ENCODE measurements around the gene DMTF1.

The DMTF1 gene

DNA sequence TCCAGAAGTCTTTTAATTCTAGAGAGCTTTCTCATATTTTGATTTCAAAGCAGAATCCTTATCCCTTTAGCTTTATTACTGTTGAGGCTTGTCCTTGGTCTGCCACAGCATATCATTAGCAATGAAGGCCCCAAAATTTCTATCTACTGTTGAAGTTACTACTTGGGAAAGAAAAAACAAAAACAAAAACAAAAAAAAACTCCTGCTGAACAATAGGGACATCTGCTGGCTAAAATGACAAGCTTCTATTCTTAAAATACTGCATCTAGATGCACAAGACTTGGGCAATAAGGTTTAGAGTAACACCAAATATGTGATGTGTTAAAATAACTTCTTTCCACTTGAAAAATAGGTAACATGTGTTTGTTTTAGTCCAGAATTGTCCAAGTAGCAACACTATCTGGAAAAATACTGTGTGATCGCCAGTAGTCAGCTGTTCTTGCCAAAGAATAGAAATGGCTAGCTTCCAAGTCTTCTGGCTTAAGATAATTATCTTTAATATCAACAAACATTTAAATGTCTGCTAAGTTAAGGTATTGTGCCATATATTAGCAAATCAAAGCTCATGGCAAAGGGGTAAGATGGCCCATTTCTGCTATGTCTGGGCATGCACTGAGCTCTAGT, 3.8 kb upstream of the DMTF1 start:
- peak in 1 of 2 experiments; percentile 16 for DNase-seq

DNA sequence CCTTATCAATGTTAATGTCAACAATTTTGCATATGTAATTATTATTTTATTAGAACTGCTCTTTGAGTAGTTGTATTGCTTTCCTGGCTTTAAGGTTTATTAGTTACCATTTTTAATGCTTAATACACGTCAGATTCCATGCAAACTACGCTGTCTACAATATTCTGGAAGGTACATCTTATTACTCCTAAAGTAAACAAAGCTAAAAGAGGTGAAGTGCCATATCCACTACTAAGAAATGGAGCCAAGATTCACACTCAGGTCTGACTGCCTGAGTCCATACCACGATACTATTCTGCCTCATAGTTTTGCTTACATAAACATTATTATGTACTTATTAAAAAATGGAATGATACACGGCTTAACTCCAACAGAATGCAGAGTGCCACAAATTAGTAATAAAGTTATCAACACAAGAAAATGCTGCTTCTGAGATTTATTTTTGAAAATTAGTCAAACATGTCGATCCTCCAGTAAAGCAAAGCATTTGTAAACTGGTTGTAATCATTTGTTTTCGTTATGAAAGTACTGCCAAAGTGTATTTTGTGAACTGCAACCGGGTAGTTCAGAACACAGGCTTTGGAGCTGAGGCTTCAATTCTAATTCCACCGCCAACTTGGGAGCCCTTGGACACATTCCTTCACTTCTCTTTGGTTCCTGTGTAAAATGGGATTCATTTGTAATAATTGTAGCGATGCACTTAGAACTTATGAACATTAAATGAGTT, 1.1 kb upstream of the DMTF1 start:
- no peak for DNase-seq

DNA sequence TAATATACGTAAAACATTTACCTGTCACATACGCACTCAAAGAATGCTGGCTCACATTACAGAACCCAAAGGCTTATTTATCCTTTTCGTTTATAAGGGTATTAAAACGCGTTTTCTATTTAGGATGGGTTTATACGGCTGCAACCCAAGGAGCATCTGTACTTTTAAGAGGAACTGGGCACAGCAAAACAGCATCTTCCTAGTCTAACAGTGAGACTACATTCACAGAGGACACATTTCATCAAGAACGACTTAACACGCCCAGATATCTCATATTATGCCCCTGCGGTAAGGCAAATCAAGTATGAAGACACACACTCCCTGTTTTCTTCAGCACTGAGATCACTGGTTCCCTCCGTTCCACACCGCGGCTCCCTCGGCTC, 533 bp upstream of the DMTF1 start:
- peak in 1 of 2 experiments; percentile 67 for DNase-seq

DNA sequence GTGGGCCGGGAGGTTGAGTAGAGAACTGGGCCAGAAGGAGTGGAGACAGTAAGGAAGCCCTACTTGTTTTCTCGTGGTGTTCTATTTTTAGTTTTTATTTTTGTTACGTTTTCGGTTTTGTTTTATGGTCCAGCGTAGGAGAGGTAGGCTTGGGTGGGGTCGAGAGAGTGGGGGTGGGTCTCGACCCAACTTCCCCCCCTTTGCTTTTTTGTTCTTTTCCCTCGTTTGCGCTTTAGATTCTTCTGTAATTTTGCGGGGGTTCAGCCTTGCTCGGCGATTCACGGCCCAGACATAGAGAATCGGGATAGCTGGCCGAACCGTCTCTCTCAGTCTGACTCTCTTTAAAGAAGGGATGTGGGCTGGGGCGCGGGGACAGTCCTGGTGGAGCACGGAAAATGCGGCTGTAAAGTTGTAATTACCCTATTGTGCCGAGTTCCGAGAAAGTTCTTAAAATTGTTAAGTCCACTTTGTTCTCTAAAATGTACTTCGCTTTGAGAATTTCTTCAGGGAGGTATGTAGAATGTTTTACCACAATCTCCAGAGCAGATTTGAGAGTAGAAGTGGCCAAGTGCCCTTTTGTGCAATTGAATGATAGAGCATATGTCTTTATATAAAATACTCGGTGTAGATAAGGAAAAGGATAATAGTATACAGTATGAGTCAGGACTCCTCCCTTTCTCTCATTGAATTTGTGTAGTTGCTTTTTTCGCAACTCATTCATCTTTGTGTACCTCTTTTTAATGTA, 816 bp downstream of the DMTF1 start:
- DNase-seq: no peak

DNA sequence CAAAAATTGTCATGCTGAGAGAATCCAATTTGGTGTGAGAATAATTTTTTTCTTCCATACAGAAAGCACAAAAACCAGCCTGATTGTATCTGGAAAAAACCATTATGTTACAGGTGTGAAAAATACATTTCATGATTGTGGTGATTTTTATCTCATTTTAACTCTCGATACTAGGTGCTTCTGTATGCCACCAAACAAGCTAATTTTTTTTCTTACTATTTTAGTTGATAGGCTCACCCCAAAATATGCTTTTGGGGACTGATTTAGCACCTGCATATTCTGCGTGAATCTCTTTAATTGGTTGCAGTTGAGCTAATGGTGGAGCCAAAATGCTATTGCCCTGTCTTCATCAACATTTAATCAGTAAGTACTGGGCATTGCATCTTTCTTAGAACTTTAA, 1.9 kb downstream of the DMTF1 start:
- no peak for DNase-seq

DNA sequence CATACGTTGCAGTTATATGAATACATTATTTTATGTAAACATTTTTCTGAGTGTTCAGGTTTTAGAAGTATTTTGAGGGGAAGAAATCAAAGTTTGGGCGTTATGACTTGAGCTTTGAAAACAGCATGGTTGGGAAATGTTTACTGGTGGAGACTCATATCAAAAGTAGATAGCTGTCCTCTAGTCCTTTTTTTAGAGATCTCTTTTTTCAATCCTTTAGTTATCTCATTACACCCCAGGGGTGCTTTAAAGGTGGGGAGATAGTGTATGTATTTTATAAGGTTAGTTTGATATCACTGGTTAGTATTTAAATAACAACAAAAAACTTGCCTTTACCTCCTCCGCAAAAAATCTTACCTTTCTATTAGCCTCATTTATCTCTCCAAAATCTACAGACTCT, 2.3 kb downstream of the DMTF1 start:
- no peak for DNase-seq

DNA sequence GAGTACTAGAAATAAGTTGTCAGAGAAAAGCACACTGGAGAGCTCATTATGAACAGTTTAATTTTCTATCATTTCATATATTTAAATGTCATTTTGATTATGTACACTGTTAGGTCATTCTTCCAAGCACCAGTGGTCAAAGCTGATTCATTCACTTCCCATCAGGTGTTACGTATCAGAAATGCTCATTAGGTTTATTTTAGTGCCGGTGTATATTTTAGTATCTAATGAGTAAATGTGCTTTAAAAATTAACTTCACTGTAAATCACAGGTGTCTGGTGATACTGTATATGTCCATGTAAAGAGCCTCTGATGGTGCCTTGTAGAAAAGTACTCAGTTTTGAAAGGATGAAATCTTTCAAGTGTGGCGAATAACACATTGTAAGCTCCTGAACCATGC, 3.5 kb downstream of the DMTF1 start:
- no peak for DNase-seq

DNA sequence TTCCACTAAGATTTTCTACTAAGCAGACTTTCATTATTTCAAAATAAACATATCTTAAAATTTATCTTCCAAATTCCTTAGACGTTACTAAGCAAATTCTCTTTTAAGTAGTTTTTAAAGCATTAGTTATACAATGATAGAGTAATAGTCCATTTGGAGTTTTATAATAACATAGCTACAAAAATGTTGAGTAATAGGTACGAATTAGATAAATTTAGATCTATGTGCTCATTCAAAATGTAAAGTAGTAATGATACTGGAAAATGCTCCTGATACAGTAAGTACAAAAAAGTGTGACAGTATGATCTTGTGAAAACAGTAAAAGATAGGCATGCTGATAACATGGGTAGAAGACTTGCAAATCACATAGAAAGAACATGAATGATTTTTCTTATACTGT, 4.5 kb downstream of the DMTF1 start:
- DNase-seq: no peak

DNA sequence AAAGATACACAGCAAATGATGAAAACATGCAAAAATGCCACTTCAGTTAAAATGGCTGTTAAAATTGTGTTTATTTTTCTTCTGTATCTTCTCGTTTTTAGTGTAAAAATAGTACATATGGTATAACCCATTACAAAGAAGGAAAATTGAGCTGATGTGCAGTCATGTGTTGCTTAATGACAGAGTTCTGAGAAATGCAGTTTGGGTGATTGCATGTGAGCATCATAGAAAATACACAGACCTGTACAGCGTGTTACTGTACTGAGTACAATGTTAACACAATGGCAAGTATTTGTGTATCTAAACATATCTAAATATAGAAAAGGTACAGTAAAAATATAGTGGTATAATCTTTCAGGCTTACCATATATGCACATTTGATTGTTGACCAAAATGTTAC, 7.3 kb downstream of the DMTF1 start:
- DNase-seq: no peak

DNA sequence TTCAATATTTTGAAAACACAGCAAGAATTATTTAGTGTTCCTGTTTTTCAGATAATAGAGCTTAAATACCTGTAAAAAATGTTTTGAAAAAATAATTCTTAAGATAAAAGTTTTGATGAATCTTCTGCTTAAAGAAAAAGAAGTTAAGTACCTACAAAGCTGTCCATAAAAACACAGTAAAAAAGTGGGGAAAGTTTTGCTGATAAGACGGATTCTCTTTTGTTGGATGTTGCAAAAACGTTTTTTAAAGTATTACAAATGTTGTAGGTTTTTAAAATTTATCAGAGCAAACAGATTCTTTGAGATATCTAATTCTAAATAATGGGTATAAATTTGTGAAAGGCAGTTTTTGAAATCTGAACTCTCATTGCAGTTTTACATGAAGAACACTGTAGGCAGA, 12.2 kb downstream of the DMTF1 start:
- DNase-seq: no peak

DNA sequence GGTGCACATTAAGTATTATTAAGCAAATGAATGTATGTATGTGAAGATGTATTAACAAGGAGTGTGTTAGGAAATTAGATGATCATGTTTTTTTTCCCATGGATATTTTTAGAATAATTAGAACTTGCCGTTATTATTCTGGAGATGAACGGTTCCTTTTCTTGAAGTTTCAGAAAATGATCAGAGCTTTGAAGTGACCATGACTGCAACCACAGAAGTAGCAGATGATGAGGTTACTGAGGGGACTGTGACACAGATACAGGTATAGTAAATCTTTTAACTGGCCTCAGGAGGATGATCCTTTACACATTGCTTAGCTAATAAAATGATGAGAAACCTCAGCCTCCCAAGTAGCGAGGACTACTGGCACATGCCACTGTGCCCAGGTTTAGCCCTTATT, 18.6 kb downstream of the DMTF1 start:
- DNase-seq: no peak

DNA sequence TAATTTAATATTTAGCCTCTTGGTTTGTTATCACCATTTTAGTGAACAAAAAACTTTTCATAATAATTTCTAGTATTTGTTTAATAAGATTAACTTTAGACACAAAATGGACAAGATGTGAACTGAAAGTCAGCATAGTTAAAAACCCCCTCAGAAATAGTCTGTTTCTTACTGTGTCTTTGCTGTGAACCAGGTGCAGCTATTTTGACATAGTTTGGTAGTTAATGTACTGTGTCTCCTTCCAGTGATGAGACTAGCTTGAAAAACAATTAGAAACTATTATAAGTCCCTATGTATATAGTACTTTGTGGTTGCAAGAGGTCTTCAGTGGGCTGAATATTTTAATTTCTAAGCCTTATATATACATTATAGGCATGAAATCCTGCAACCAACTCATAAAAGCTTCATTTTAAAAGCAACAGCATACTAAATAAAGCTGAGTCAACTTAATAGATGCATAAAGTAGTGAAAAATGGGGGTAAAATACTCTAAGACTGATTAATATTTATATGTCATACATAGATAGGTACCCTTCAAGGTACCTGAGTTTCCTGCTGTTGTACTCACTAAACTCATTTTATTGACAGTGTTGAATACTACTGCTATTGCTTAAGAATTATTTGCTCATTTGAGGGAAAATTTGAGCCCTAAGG, 19.2 kb downstream of the DMTF1 start:
- DNase-seq: no peak

DNA sequence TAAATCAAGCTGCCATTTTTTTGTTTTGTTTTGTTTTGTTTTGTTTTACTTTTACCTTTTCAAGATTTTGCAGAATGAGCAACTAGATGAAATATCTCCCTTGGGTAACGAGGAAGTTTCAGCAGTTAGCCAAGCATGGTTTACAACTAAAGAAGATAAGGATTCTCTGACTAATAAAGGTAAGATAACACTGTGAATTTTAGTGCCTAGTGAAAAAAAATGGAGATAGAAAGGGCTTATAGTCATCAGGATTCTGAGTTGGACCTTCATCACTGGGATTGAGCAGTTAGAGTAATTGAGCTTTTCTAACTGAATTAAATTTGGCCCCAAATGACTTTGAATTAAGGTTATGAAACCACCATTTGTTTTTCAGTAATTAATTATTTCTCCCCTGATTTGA, 21.2 kb downstream of the DMTF1 start:
- DNase-seq: no peak

DNA sequence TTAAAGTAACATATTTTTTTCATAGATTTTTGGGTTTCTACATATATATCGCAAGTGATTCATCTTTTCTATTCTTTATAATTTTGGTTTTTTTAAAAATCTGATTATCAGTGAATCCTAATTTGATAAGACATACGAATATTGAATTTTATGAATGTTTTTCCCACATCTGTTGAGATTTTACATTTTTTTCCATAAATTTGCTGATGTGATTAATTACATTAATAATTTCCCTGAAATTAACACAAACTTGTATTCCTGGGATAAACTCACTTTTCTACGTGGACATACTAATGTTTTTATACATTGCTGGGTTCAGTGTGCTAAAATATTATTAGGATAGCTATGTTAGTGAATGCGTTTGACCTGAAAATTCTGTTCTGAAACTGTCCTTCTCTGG, 26.1 kb downstream of the DMTF1 start:
- no peak for DNase-seq

DNA sequence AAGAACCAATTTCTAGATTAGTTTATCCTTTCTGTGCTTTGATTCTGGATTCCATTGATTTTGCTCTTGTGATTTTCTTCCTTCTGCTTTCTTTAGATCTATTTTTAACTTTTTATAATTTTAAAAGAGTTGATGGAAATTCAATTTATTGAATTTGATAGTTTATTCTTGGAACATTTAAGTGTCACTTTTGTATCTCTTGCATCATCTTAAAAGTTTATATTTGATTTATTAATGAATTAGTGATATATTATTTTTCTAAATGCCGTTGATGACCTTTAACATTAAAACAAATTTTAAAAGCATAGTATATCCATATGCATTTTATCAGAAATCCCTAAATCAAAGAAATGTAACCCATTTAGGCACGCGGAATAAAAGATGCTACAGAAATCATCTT, 26.9 kb downstream of the DMTF1 start:
- no peak for DNase-seq

DNA sequence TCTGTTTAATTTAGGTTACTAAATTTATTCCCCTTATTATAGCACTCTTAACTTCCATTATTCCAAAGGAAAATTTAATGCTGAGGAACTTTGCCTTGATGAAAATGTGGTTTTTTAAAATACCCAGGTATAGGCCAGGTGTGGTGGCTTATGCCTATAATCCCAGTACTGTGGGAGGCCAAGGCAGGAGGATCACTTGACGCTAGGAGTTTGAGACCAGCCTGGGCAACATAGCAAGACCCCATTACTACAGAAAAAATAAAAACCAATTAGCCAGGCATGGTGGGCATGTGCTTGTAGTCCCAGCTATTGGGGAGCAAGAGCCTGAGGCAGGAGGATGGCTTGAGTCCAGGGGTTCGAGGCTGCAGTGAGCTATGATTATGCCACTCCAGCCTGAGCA, 34.9 kb downstream of the DMTF1 start:
- no peak for DNase-seq

DNA sequence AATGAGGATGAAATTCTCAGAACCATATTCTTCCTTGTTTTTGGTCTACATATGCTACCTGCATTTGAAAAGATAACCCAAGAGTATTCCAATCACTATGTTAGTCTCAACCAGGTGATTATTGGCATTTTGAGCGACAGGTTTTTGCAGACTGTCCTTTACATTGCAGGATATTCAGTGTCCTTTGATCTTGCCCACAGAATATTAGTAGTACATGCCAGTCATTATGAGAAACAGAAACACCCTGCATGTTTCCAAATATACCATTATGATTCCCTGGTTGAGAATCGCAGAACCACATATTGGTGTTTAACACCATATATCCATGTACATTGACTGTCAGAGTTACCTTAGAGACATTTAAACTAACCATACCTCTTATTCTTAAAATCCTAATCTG, 36.7 kb downstream of the DMTF1 start:
- no peak for DNase-seq

DNA sequence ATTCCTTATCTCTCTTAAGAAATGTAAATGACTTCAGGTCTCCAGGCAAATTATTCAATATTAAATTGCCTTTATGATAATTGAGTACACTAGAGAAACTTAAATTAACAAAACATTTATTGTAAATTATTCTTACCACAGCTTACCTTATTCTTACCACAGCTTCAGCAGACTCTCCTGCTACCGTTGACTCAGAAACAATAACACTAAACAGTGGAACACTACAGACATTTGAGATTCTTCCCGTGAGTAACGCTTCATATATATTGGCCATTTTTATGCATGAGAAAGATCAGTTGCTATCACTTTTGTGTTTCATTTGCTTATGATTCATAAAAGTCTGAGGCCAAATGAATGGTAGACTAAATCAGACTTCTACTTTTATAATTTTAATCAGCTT, 38.5 kb downstream of the DMTF1 start:
- no peak for DNase-seq

DNA sequence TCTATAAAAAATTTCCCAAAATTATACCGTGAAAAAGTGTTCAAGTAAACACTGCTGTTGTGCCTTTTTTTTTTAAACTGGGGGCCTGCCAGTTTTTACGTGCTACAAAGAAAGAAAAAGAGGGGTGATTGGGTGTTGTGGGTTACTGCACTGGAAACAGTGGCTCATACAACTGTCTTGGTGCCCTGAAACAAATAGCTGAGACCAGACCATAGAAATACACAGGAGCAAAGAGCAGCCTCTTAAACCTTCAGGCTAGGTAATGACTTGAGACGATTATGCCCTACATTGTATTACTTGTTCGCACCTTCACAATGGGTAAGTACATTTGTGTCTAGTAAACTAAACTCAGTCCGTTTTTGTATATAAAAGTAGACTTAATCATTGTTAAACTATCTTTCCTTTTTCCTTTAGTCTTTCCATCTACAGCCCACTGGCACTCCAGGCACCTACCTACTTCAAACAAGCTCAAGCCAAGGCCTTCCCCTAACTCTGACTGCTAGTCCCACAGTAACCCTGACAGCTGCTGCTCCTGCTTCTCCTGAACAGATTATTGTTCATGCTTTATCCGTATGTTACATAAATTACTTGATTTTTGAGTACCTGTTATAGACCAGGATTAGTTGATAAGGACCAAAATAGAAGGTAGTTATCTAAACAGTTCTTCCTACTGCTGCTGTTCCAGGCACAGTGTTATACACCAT, 40.7 kb downstream of the DMTF1 start:
- DNase-seq: no peak

DNA sequence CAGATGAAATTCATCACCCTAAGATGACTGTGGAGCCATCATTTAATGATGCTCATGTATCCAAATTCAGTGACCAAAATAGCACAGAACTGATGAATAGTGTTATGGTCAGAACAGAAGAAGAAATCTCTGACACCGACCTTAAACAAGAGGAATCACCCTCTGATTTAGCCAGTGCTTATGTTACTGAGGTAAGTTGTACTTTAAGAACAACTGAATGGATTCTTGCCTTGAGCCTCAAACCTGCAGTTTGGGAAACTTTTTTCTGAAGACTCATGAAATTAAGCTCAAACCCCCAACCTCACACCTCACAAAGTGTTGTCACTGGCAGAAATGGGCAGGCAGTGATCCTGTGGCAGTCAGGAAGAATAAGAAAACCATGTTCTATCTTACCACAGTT, 41.7 kb downstream of the DMTF1 start:
- DNase-seq: no peak

DNA sequence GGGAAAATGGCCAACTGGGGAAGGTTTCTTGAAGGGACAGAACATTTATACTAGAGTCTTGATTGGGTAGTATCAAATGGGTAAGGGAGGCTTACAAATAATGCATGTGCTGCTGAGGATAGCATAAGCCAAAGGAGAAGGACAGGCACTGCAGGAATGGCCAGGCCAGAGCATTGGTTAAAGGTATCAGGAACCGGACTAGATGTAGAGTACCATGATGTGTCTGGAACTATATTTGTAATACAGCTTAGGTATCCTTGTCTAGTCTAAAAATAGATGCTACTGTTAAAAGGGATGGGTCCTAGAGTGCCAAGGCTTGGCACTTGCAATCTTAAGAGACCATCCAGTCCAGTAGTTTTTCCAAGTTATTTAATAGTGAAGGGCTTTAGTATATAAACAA, 47.0 kb downstream of the DMTF1 start:
- DNase-seq: no peak

DNA sequence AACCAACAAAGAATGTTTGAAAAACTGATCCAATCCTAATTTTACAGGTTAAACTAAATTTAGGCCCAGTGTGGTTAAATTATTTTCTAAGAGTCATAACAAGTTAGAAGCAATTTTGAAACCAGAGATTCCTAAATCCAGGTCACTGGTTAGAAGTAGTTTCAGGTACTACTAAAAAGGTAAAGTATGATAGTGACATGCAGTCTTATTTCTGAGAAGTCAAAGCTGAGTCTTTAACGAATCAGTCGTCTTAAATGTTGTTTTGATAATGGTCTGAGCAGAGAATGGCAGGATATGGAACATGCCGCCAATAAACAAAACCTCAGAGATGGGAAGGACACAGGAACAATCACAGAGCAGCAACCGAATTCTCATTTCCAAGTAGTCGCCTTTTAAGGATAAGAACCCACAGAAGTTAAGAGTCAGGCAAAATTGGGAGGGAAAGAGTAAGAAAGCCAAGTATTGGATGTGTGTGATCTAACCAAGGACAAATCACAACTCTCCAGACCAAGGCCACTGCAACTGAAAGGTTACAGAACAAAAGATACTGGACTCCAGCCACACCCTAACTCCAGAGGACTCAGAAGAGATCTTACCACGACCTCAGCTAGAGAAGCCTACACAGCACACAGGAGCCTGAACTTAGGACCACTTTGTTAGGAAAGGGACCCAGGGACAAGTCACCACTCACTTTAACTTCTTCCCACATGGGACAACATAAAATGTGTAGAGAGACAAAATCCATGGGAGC, 47.6 kb downstream of the DMTF1 start:
- DNase-seq: no peak
